ENCODE results near the gene NUS1. TPM values are rescaled to one million over a fixed set of nuclear protein-coding genes. Genes with fewer than 3 reads are reported as not detected.

The NUS1 gene
- total and polyA plus RNA-seq, 2 of the 13 experiments (the other 11 are each of a cell fraction or from before 2014, with no cell fraction given): 18.3 to 18.6 TPM

- TF ChIP-seq, protein P1, sequence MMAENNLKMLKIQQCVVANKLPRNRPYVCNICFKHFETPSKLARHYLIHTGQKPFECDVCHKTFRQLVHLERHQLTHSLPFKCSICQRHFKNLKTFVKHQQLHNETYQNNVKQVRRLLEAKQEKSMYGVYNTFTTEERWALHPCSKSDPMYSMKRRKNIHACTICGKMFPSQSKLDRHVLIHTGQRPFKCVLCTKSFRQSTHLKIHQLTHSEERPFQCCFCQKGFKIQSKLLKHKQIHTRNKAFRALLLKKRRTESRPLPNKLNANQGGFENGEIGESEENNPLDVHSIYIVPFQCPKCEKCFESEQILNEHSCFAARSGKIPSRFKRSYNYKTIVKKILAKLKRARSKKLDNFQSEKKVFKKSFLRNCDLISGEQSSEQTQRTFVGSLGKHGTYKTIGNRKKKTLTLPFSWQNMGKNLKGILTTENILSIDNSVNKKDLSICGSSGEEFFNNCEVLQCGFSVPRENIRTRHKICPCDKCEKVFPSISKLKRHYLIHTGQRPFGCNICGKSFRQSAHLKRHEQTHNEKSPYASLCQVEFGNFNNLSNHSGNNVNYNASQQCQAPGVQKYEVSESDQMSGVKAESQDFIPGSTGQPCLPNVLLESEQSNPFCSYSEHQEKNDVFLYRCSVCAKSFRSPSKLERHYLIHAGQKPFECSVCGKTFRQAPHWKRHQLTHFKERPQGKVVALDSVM (CRISPR knock-in tag; IDR thresholded peaks at IDR 0.05): peak; percentile 77
- TF ChIP-seq TBP (CRISPR knock-in tag; IDR thresholded peaks at IDR 0.05): no peak
- peak; percentile 69; the same call in 1 of the 2 replicates for TF ChIP-seq ZNF547 (CRISPR knock-in tag; IDR thresholded peaks at IDR 0.05)
- peak; percentile 74 for TF ChIP-seq MED1 (CRISPR knock-in tag; IDR thresholded peaks at IDR 0.05)
- no peak for TF ChIP-seq HES4 (CRISPR knock-in tag; IDR thresholded peaks at IDR 0.05; ENCODE audit: borderline replicate concordance)
- TF ChIP-seq FOXC1 (CRISPR knock-in tag; IDR thresholded peaks at IDR 0.05; ENCODE audit: borderline replicate concordance): peak; percentile 82; the same call in 1 of the 2 replicates
- TF ChIP-seq ZNF335 (CRISPR knock-in tag; IDR thresholded peaks at IDR 0.05): peak; percentile 81; the same call in 1 of the 2 replicates
- TF ChIP-seq JDP2 (CRISPR knock-in tag; IDR thresholded peaks at IDR 0.05; ENCODE audit: borderline replicate concordance): no peak
- peak; percentile 93 for TF ChIP-seq SP4 (CRISPR knock-in tag; IDR thresholded peaks at IDR 0.05)
- TF ChIP-seq, protein P2, sequence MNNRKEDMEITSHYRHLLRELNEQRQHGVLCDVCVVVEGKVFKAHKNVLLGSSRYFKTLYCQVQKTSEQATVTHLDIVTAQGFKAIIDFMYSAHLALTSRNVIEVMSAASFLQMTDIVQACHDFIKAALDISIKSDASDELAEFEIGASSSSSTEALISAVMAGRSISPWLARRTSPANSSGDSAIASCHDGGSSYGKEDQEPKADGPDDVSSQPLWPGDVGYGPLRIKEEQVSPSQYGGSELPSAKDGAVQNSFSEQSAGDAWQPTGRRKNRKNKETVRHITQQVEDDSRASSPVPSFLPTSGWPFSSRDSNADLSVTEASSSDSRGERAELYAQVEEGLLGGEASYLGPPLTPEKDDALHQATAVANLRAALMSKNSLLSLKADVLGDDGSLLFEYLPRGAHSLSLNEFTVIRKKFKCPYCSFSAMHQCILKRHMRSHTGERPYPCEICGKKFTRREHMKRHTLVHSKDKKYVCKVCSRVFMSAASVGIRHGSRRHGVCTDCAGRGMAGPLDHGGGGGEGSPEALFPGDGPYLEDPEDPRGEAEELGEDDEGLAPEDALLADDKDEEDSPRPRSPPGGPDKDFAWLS (CRISPR knock-in tag; IDR thresholded peaks at IDR 0.05; ENCODE audit: borderline replicate concordance): no peak
- peak; percentile 34; the same call in 1 of the 2 replicates for TF ChIP-seq ZNF83 (CRISPR knock-in tag; IDR thresholded peaks at IDR 0.05; ENCODE audit: borderline replicate concordance)
- TF ChIP-seq, protein P3, sequence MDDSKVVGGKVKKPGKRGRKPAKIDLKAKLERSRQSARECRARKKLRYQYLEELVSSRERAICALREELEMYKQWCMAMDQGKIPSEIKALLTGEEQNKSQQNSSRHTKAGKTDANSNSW (CRISPR knock-in tag; IDR thresholded peaks at IDR 0.05; ENCODE audit: borderline replicate concordance): no peak
- TF ChIP-seq ZBTB20 (CRISPR knock-in tag; IDR thresholded peaks at IDR 0.05; ENCODE audit: borderline replicate concordance, low read depth): peak; percentile 39; the same call in 1 of the 2 replicates
- TF ChIP-seq, protein P4, sequence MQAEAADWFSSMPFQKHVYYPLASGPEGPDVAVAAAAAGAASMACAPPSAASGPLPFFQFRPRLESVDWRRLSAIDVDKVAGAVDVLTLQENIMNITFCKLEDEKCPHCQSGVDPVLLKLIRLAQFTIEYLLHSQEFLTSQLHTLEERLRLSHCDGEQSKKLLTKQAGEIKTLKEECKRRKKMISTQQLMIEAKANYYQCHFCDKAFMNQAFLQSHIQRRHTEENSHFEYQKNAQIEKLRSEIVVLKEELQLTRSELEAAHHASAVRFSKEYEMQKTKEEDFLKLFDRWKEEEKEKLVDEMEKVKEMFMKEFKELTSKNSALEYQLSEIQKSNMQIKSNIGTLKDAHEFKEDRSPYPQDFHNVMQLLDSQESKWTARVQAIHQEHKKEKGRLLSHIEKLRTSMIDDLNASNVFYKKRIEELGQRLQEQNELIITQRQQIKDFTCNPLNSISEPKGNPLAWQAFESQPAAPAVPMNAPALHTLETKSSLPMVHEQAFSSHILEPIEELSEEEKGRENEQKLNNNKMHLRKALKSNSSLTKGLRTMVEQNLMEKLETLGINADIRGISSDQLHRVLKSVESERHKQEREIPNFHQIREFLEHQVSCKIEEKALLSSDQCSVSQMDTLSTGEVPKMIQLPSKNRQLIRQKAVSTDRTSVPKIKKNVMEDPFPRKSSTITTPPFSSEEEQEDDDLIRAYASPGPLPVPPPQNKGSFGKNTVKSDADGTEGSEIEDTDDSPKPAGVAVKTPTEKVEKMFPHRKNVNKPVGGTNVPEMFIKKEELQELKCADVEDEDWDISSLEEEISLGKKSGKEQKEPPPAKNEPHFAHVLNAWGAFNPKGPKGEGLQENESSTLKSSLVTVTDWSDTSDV (CRISPR knock-in tag; IDR thresholded peaks at IDR 0.05): 0 out of 2 replicates have a peak, but pooled peaks have one; percentile 21
- TF ChIP-seq IRF9 (CRISPR knock-in tag; IDR thresholded peaks at IDR 0.05; ENCODE audit: borderline replicate concordance): peak; percentile 83
- TF ChIP-seq ZNF432 (CRISPR knock-in tag; IDR thresholded peaks at IDR 0.05; ENCODE audit: borderline replicate concordance): no peak
Measured at GRCh38 chr6:117674991-117675657, at the start of gene NUS1 (continued).

Measured in HepG2 (cell line).